Myometrial cell (primary cell): Measurements from ENCODE around the gene KMT5B. TPM values are rescaled to one million over a fixed set of nuclear protein-coding genes. Genes with fewer than 3 reads are reported as not detected.

Experiments used
- total RNA-seq: library from RNA; depleted of rRNA; stranded (reverse); fragments of >200 nt; gene quantifications from 2 replicates; pipeline ENCODE4 v1.2.3, GENCODE V29; 2015

The KMT5B gene
- 7.8 and 11.7 TPM in 2 replicates for total RNA-seq

DNA sequence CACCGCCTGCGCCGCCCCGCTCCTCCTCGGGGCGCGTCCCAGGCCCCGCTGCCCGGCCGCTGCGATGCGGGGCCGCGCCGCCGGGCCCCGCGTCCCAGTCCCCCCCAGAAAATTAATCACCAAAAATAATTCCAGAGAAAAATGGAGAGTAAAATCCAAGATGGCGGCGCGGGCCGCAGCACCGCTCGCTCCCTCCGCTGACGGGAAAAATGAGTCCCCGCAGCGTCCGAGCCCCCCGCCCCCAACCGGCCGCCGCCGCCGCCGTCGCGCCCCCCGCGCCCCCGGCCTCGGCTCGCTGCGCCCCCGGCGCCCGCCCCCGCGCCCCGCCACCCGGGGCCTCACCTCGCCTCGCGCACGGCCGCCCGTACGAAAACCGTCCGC is at the start of gene KMT5B:
TSS of gene KMT5B (minus strand) at position 162 of the 381 bp plus-strand sequence. CDS start 23,220 bp downstream, outside the sequence.

DNA sequence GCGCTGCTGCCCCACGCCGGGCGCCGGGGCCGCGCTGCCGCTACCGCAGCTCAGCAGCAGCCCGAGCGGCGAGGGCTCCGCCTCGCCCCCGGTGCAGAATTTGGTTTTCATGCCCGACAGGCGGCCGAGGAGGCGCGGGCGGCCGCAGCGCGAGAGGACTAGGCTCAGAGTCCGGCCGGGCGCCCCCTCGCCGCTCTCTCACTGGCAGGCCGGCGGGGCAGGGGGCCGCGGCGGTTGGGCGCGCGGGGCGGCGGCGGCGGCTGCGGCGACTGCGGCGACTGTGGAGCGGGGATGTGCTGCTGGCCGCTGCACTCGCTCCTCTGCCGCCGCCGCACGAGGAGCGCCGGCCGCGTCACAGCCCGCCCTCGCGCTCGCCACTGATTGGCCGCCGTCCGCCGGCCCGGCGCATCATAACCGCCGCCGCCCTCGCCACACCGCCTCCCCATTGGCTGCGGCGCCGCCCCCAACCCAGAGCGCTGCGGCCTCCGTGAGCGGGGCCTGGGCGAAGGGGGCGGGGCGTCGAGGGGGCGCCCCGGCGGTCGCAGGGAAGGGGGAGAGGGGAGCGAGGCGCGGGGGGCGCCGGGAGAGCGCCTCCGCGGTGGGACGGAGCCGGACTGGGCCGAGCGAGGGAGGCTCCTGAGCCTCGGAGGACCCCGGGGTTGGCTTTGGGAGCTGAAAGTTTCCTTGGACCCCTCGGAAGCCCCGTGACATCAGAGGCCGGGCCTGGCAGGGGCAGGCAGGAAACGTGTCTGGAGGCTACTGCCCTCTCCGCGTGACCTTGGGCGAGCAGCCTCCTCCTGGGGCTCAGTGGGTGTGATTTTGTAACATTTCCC is 91.8 kb downstream of the KMT5B start, which contains the start of gene CHKA:
TSS of gene CHKA (minus strand) at position 322 of the 833 bp plus-strand sequence. CDS start at position 111, 211 bp downstream.

Other genes with a start within 250 kb of the KMT5B start
- gene UNC93B1, start 209.2 kb downstream of the KMT5B start, total RNA-seq, result 17.3 and 17.7 TPM in 2 replicates
- 61.7 and 66.1 TPM in 2 replicates for gene ALDH3B1, start 203.0 kb downstream of the KMT5B start, total RNA-seq
- gene NDUFS8, start 182.6 kb downstream of the KMT5B start, total RNA-seq, result 233 TPM in 2 replicates
- 116 and 151 TPM in 2 replicates for gene TCIRG1, start 174.3 kb downstream of the KMT5B start, total RNA-seq
- gene CHKA, start 91.9 kb downstream of the KMT5B start, total RNA-seq, result 6.7 and 9.5 TPM in 2 replicates
- 75.1 and 94.8 TPM in 2 replicates for gene C11orf24, start 58.7 kb upstream of the KMT5B start, total RNA-seq
- 14.4 and 16.4 TPM in 2 replicates for gene LRP5, start 99.3 kb upstream of the KMT5B start, total RNA-seq
- gene PPP6R3, start 247.5 kb upstream of the KMT5B start, total RNA-seq, result 60.0 and 74.4 TPM in 2 replicates